ENCODE results near the gene WRAP73.

The WRAP73 gene

DNA sequence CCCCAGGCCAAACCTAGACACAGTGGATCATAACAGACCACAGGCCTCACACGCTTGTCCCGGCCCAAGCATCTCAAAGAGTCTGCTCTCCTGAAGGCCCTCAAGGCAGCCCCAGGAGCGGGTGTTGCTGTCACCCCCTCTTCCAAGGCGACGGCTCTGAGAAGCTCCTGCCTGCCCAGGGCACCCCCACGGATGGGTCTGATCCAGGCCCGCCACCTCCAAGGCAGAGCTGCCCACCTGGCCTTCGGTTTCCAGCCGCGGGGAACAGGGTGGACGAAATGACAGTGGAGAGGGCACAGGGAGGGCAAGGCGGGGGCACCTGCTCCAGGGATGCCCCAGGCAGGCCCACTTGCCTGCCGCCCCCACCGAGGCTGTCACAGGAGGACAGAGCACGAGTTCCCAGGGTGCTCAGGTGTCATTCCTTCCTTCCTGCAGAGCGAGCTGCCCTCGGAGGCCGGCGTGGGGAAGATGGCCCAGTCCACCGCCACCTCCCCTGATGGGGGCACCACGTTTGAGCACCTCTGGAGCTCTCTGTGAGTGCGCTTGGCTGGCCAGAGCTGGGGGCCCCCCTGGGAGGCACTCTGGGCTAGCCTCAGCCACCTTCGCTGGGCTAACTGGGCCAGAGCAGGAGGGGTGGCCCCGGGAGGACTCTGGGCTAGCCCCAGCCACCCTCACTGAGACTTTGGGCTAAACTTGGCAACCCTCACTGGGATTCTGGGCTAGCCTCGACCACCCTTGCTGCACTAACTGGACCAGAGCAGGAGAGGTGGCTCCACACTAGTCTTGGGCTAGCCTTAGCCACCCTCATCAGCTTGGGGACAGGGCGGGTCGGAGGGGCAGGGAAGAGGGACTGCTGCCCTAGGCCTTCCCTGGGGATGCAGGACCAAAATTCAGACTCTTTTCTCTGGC lies 32.2 kb upstream of the WRAP73 start:
- no peak for DNase-seq (ENCODE audit: low read depth)
- H3K4me3 ChIP-seq (ENCODE audit: low read depth, low read length): no peak overlapping the region
- TF ChIP-seq, protein P1, sequence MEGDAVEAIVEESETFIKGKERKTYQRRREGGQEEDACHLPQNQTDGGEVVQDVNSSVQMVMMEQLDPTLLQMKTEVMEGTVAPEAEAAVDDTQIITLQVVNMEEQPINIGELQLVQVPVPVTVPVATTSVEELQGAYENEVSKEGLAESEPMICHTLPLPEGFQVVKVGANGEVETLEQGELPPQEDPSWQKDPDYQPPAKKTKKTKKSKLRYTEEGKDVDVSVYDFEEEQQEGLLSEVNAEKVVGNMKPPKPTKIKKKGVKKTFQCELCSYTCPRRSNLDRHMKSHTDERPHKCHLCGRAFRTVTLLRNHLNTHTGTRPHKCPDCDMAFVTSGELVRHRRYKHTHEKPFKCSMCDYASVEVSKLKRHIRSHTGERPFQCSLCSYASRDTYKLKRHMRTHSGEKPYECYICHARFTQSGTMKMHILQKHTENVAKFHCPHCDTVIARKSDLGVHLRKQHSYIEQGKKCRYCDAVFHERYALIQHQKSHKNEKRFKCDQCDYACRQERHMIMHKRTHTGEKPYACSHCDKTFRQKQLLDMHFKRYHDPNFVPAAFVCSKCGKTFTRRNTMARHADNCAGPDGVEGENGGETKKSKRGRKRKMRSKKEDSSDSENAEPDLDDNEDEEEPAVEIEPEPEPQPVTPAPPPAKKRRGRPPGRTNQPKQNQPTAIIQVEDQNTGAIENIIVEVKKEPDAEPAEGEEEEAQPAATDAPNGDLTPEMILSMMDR (IDR thresholded peaks at IDR 0.05; ENCODE audit: low read depth, low read length, missing control alignments): no peak

DNA sequence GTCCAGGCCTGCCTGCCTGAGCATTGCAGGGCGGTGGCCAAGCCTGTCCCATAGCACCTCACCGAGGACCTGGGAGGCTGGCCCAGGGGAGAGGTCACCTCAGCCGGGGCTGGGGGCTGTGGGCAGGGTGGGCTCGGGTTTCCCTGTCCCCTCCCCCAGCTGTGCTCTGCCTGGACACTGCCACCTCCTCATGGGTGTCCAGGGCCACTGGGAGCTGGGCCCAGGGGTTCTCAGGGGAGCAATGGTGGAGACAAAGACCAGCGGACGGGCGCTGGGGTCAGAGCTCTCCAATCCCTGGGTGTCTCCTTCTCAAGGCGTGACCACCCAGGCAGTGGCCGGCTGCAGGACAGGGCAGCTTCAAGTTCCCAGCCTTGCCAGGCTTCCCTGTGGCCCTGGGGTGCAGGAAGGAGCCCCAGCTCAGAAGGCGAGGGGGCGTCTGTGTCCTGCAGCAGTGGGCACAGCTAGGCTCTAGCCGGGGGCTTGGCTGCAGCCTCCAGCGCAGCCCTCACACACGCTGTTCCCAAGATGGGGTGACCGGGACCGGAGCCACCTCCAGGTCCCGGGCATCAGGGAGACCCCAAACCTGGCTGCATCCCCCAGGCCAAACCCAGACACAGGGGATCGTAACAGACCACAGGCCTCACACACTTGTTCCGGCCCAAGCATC lies 31.5 kb upstream of the WRAP73 start:
- TF ChIP-seq, protein P1 (IDR thresholded peaks at IDR 0.05; ENCODE audit: low read depth, low read length, missing control alignments): no peak
- H3K4me3 ChIP-seq (ENCODE audit: low read depth, low read length): no peak overlapping the region
- no peak for DNase-seq (ENCODE audit: low read depth)

DNA sequence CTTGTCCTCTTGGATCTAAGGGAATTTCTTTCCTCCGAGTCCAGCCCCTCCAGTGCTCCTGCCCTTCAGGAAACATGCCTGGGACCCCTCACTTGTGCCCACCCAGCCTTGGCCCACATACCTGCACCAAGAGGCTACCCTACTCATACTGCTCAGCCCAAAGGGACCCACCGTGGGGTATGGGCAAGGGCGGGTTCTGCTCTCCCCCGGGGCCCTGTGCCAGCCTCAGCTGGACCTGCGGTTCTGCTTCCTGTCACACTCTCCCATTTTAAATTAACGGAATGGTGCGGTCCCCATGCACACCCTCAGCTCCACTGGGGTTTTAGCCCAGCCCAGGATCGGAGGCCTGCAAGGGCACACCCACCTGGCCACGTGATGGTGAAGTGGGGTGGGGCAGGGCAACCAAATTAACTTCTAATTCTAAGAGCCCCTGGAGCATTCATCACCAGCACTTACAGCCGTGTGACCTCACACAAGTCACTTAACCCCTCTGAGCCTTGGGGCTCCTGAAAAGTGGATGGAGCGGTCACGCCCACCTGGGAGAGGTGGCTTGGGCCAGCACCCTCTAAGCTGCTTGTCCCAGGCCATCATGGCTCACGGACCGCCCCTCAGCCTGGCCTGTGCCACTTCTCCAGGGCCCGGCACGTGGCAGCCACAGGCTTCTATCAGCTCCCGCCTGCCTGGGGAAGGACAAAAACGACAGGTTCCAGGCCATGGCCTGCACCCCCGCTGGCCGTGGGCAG lies 30.8 kb upstream of the WRAP73 start:
- H3K4me3 ChIP-seq (ENCODE audit: low read depth, low read length): no peak overlapping the region
- TF ChIP-seq, protein P1 (IDR thresholded peaks at IDR 0.05; ENCODE audit: low read depth, low read length, missing control alignments): no peak
- DNase-seq (ENCODE audit: low read depth): no peak

DNA sequence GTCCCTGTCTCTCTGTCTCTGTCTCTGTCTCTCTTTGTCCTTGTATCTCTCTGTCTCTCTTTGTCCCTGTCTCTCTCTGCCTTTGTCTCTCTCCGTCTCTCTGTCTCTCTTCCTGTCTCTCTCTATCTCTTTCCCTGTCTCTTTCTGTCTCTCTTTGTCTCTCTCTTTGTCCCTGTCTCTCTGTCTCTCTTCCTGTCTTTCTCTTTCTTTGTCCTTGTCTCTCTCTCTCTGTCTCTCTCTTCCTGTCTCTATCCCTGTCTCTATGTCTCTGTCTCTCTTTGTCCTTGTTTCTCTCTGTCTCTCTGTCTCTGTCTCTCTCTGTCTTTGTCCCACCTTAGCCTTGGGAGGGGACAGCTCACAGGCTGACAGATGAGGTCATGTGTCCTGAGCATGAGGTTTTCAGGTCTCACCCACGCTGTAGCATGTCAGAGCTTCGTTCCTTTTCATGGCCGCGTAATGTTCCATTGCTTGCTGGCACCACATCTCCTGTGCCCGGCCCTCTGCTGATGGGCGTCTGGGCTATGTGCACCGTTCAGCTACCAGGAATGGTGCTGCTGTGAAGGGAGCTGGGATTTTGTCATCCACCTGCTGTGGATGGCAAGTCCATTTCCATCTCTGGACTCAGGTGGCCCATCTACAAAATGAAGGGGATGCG lies 30.0 kb upstream of the WRAP73 start:
- TF ChIP-seq, protein P1 (IDR thresholded peaks at IDR 0.05; ENCODE audit: low read depth, low read length, missing control alignments): no peak
- DNase-seq (ENCODE audit: low read depth): no peak
- no peak overlapping the region for H3K4me3 ChIP-seq (ENCODE audit: low read depth, low read length)

DNA sequence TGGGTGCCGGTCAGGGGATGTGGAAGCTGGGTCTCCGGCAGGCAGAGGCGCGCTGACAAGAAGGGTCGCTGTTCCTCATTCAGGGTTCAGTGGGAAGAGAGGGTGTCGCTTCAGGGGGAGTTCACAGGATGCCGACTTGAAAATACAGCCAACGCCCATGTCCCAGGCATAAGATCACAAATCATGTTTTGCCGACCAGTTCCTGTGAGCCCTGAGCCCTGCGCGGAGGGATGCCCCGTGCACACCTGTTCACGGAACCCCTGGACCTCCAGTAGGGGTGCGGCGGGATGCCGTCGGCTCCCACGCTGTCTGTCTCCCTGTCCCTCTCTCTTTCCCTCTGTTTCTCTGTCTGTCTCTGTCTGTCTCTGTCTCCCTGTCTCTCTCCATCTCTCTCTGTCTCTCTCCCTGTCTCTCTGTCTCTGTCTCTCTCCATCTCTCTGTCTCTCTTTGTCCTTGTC lies 29.2 kb upstream of the WRAP73 start:
- no peak overlapping the region; the same call in 1 of the 2 replicates for H3K4me3 ChIP-seq (ENCODE audit: low read depth, low read length)
- TF ChIP-seq, protein P1 (IDR thresholded peaks at IDR 0.05; ENCODE audit: low read depth, low read length, missing control alignments): no peak

DNA sequence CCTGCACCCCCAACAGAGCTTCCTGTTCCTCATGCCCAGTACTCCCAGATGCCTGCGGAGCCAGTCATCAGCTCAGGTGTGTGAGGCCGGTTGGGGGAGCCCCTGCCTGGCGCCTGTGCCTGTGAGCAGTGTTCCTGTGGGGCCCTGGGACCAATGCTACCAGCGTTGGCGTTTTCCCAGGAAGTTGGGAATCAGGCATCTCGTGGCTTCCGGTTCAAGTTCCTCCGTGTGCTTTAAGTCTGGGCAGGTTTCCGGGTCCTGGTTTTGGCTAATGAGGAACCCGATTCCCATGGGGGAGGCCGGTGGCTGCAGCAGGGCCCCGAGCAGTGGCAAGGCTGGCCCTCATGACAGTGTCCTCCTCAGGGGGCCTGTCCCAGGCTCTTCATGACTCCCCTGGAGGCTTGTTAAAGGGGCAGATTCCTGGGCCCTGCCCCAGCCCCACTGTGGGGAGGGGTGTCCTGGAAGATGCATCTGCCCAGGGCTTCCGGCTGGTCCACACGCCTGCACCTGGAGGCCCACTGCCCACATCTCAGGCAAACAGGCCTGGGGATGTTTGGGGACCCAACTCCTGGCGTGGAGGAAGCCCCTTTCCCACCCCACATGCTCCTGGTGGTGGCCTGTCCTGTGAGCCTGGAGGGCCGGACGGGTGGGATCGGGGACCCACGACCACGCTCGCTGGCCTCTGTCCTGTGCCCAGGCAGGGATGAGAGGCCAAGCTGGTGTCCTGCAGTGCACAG lies 28.6 kb upstream of the WRAP73 start:
- TF ChIP-seq, protein P1 (IDR thresholded peaks at IDR 0.05; ENCODE audit: low read depth, low read length, missing control alignments): no peak
- H3K4me3 ChIP-seq (ENCODE audit: low read depth, low read length): no peak overlapping the region; the same call in 1 of the 2 replicates
- no peak for DNase-seq (ENCODE audit: low read depth)

More for the DNA sequence above, 29.2 kb upstream of the WRAP73 start:
- no peak for DNase-seq (ENCODE audit: low read depth)

Data from GM12864 (cell line).